A549 (cell line): Measurements from ENCODE around the gene TRMT61B. TPM values are rescaled to one million over a fixed set of nuclear protein-coding genes. Genes with fewer than 3 reads are reported as not detected.

ENCODE experiments used
- ATAC-seq, 2 experiments: fragments of 200-7000 bp in 1 of 2; fragments of >200 bp in 1 of 2; cut with Nextera tagmentation in 1 of 2; cut with Tn5 transposase in 1 of 2; 3 replicates each; pipeline versions ENCODE4 v1.8.0 to v1.9.1; 2018 to 2020; ENCODE audit warnings: mild to moderate bottlenecking in 1 of 2, moderate library complexity in 1 of 2
- CTCF ChIA-PET: fragments of 300-600 bp; sonication (Branson Sonifier 250); formaldehyde crosslinking; extraction: SDS; loops from one replicate; lab custom pipeline; 2021; ENCODE audit warnings: antibody characterized with exemption, inconsistent platforms; lab: Yijun Ruan, JAX
- POLR2A ChIA-PET: fragments of 350-600 bp; formaldehyde crosslinking; extraction: SDS; loops from one replicate; lab custom pipeline; 2021; ENCODE audit warnings: antibody characterized with exemption, inconsistent platforms; lab: Yijun Ruan, JAX
- DNase-seq, 2 experiments: peaks; one replicate each; pipeline versions ENCODE4 v3.0.0 to v3.0.0-alpha.2; 2011 to 2016; ENCODE audit warnings: low read depth in 1 of 2, low spot score in 1 of 2
- FAIRE-seq: peaks from 2 replicates; lab custom pipeline; 2011; peaks lifted over from hg19 to GRCh38; lab: Jason Lieb, UNC
- H3K27ac ChIP-seq, 2 experiments: fragments of >200 bp; sonication (Bioruptor Twin); formaldehyde crosslinking; 3 replicates each; pipeline ENCODE4 v1.5.1; 2016 to 2017
- H3K4me1 ChIP-seq: fragments of >200 bp; sonication (Bioruptor Twin); formaldehyde crosslinking; 3 replicates; pipeline ENCODE4 v1.6.1; 2016
- H3K4me2 ChIP-seq: fragments of >200 bp; sonication (Bioruptor Twin); formaldehyde crosslinking; 3 replicates; pipeline ENCODE4 v1.6.1; 2016
- H3K4me3 ChIP-seq: fragments of >200 bp; sonication (Bioruptor Twin); formaldehyde crosslinking; 3 replicates; pipeline ENCODE4 v1.5.1; 2016
- H3K9me3 ChIP-seq: fragments of >200 bp; sonication (Bioruptor Twin); formaldehyde crosslinking; 3 replicates; pipeline ENCODE4 v1.6.1; 2016
- BHLHE40 ChIP-seq: IDR thresholded peaks from 2 replicates; pipeline ENCODE4 v1.6.1; 2012; ENCODE audit warnings: low read depth, low read length, inconsistent platforms
- CBX8 ChIP-seq: fragments of 200-600 bp; sonication (generic); IDR thresholded peaks from 2 replicates; pipeline ENCODE4 v1.6.1; 2016
- CEBPB ChIP-seq, 2 experiments: fragments of >200 bp in 1 of 2; sonication (Bioruptor Twin) in 1 of 2; formaldehyde crosslinking in 1 of 2; IDR thresholded peaks; 2 replicates each; pipeline ENCODE4 v1.6.1; 2012 to 2016
- CHD2 ChIP-seq: fragments of 150-350 bp; IDR thresholded peaks from 2 replicates; pipeline ENCODE4 v1.6.1; 2014; ENCODE audit warnings: low read length; ENCODE audit not compliant: partially characterized antibody
- CHD4 ChIP-seq: fragments of 200-600 bp; sonication (generic); IDR thresholded peaks from 2 replicates; pipeline ENCODE4 v1.6.1; 2016; ENCODE audit warnings: antibody characterized with exemption, mild to moderate bottlenecking, borderline replicate concordance
- FOSB ChIP-seq: fragments of 250-450 bp; sonication (Bioruptor Pico); IDR thresholded peaks from 2 replicates; pipeline ENCODE4 v1.5.0; 2020; ENCODE audit warnings: mild to moderate bottlenecking, moderate library complexity
- FOSL2 ChIP-seq, 2 experiments: fragments of 450-650 bp in 1 of 2; fragments of >200 bp in 1 of 2; sonication (Bioruptor Twin) in 1 of 2; formaldehyde crosslinking; IDR thresholded peaks; 2 replicates each; pipeline versions ENCODE4 v1.5.0 to v1.6.1; 2016 to 2020; ENCODE audit warnings: mild to moderate bottlenecking in 1 of 2, moderate library complexity in 1 of 2
- HOXB5 ChIP-seq: fragments of 250-450 bp; sonication (Bioruptor Pico); IDR thresholded peaks from 2 replicates; pipeline ENCODE4 v1.5.0; 2020; ENCODE audit warnings: mild to moderate bottlenecking, moderate library complexity
- KDM1A ChIP-seq: fragments of 200-600 bp; sonication (generic); IDR thresholded peaks from 2 replicates; pipeline ENCODE4 v1.6.1; 2016; ENCODE audit warnings: low read depth, mild to moderate bottlenecking
- MAFK ChIP-seq: fragments of 450-650 bp; IDR thresholded peaks from 2 replicates; pipeline ENCODE4 v1.6.1; 2014; ENCODE audit not compliant: partially characterized antibody
- MAZ ChIP-seq: fragments of 150-350 bp; IDR thresholded peaks from 2 replicates; pipeline ENCODE4 v1.6.1; 2014; ENCODE audit warnings: antibody characterized with exemption, low read depth, low read length, borderline replicate concordance
- MYC ChIP-seq: IDR thresholded peaks from 2 replicates; pipeline ENCODE4 v1.6.1; 2012; ENCODE audit warnings: mild to moderate bottlenecking, inconsistent platforms, low read length, improper control_type of control experiment, borderline replicate concordance
- NFE2L2 ChIP-seq: fragments of 150-350 bp; conservative IDR thresholded peaks from 2 replicates; pipeline ENCODE4 v1.6.1; 2014; ENCODE audit warnings: low read length
- NPAS2 ChIP-seq: fragments of 250-450 bp; sonication (Bioruptor Pico); IDR thresholded peaks from 2 replicates; pipeline ENCODE4 v1.8.0; 2022; ENCODE audit warnings: mild to moderate bottlenecking, moderate library complexity, borderline replicate concordance
- PHF8 ChIP-seq: fragments of 200-600 bp; sonication (generic); IDR thresholded peaks from 2 replicates; pipeline ENCODE4 v1.6.1; 2016; ENCODE audit warnings: low read depth, mild to moderate bottlenecking, antibody characterized with exemption, moderate library complexity, borderline replicate concordance
- POLR2AphosphoS2 ChIP-seq: conservative IDR thresholded peaks from 2 replicates; pipeline ENCODE4 v1.6.1; 2012; ENCODE audit warnings: low read length, improper control_type of control experiment, inconsistent platforms
- RAD21 ChIP-seq, 2 experiments: fragments of >200 bp in 1 of 2; sonication (Bioruptor Twin) in 1 of 2; formaldehyde crosslinking in 1 of 2; IDR thresholded peaks in 1 of 2; conservative IDR thresholded peaks in 1 of 2; 2 replicates in 1 of 2; 3 replicates in 1 of 2; pipeline ENCODE4 v1.6.1; 2012 to 2018; ENCODE audit warnings: inconsistent platforms in 1 of 2
- RFX5 ChIP-seq: fragments of 450-650 bp; IDR thresholded peaks from 2 replicates; pipeline ENCODE4 v1.7.1; 2014; ENCODE audit warnings: antibody characterized with exemption, mild to moderate bottlenecking, moderate library complexity
- SREBF2 ChIP-seq: fragments of 450-650 bp; IDR thresholded peaks from 2 replicates; pipeline ENCODE4 v1.6.1; 2014; ENCODE audit warnings: mild to moderate bottlenecking, moderate library complexity
- ZFP36 ChIP-seq: fragments of 450-650 bp; IDR thresholded peaks from 2 replicates; pipeline ENCODE4 v1.6.1; 2014; ENCODE audit warnings: borderline replicate concordance; ENCODE audit not compliant: partially characterized antibody
- ZSCAN20 ChIP-seq: fragments of 250-450 bp; sonication (Bioruptor Pico); IDR thresholded peaks from 2 replicates; pipeline ENCODE4 v1.8.0; 2022; ENCODE audit warnings: mild to moderate bottlenecking, moderate library complexity
- WGBS: methylation state at CpG from one replicate; pipeline ENCODE4 v1.1.6; 2017; ENCODE audit errors: missing lambda C conversion rate; 5-methylcytosine and 5-hydroxymethylcytosine counted together
- polyA plus RNA-seq, 4 experiments: library from polyadenylated mRNA; depleted of rRNA in 3 of 4; stranded (reverse); fragments of >200 nt; fragmentation: RNase III in 1 of 4; extraction: RNeasy Plus Mini Kit Qiagen cat#74134 plus additional on column Dnase treatment in 1 of 4; gene quantifications; 2 replicates in 3 of 4; 3 replicates in 1 of 4; pipeline ENCODE4 v1.2.3, GENCODE V29; 2011 to 2017
- TF ChIP-seq, protein P1 (sequence below): IDR thresholded peaks from 2 replicates; pipeline ENCODE4 v1.6.1; 2012
- TF ChIP-seq, protein P2 (sequence below): fragments of 150-350 bp; IDR thresholded peaks from 2 replicates; pipeline ENCODE4 v1.6.1; 2014; ENCODE audit warnings: low read depth, mild to moderate bottlenecking, low read length
- TF ChIP-seq, protein P3 (sequence below): fragments of >200 bp; sonication (Bioruptor Twin); formaldehyde crosslinking; IDR thresholded peaks from 2 replicates; pipeline ENCODE4 v1.6.1; 2016
- TF ChIP-seq, protein P4 (sequence below): fragments of 250-450 bp; sonication (Bioruptor Pico); IDR thresholded peaks from 2 replicates; pipeline ENCODE4 v1.5.0; 2021; ENCODE audit warnings: mild to moderate bottlenecking, moderate library complexity, borderline replicate concordance
- TF ChIP-seq, protein P5 (sequence below): IDR thresholded peaks from 2 replicates; pipeline ENCODE4 v1.6.1; 2012
- TF ChIP-seq, protein P6 (sequence below): fragments of >200 bp; sonication (Bioruptor Twin); formaldehyde crosslinking; IDR thresholded peaks from 3 replicates; pipeline ENCODE4 v1.5.1; 2016

TRMT61B gene
- polyA plus RNA-seq, 2 of the 4 experiments (the other 2 are of a cell fraction) = 21.6 to 38.6 TPM

DNA sequence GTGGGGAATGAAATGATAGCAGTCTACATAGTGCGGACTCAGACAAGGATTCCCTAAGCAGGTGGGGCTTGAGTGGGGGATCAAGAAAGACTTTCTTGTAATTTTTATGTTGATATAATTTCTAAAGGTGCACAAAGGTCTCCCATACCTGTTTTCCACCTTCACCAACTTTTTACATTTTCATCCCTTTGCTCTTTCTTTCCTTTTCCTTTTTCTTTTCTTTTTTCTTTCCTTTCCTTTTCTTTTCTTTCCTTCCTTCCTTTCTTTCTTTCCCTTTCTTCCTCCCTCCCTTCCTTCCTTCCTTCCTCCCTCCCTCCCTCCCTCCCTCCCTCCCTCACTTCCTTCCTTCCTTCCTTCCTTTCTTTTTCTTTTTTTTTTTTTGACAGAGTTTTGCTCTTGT is 10.1 kb upstream of the TRMT61B start:
- CTCF ChIA-PET = no interaction called here
- no peak for FAIRE-seq
- ATAC-seq = no peak
- Histone ChIP-seq H3K4me3 (no peak overlapping the region), H3K4me2 (no peak overlapping the region), H3K9me3 (no peaks in the 10 kb centered on the region), H3K4me1 (no peaks in the 10 kb centered on the region), H3K27ac (no peak overlapping the region)
- TF ChIP-seq SREBF2 = no peak
- TF ChIP-seq, protein P1, sequence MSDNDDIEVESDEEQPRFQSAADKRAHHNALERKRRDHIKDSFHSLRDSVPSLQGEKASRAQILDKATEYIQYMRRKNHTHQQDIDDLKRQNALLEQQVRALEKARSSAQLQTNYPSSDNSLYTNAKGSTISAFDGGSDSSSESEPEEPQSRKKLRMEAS = no peak
- no peak for TF ChIP-seq RAD21 (conservative IDR thresholded peaks at IDR 0.05 in 1 of 2, IDR thresholded peaks at IDR 0.05 in 1 of 2)
- TF ChIP-seq ZFP36 = no peak
- TF ChIP-seq BHLHE40 = no peak
- no peak for TF ChIP-seq FOSL2 (IDR thresholded peaks at IDR 0.05)
- no peak for TF ChIP-seq FOSL2 (CRISPR knock-in tag; IDR thresholded peaks at IDR 0.05)
- TF ChIP-seq CHD2 = no peak
- TF ChIP-seq MAFK = no peak
- TF ChIP-seq KDM1A = no peak
- TF ChIP-seq, protein P2, sequence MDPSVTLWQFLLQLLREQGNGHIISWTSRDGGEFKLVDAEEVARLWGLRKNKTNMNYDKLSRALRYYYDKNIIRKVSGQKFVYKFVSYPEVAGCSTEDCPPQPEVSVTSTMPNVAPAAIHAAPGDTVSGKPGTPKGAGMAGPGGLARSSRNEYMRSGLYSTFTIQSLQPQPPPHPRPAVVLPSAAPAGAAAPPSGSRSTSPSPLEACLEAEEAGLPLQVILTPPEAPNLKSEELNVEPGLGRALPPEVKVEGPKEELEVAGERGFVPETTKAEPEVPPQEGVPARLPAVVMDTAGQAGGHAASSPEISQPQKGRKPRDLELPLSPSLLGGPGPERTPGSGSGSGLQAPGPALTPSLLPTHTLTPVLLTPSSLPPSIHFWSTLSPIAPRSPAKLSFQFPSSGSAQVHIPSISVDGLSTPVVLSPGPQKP = no peak
- TF ChIP-seq MAZ = no peak
- TF ChIP-seq NPAS2 = no peak
- TF ChIP-seq MYC = no peak
- TF ChIP-seq FOSB (CRISPR knock-in tag) = no peak
- no peak for TF ChIP-seq NFE2L2
- no peak for TF ChIP-seq PHF8
- TF ChIP-seq RFX5 = no peak
- WGBS = 95% methylated on average over 1 of the region's 1 CpG
- DNase-seq = no peak
- POLR2A ChIA-PET = interaction anchor here (0.7 kb wide), 1 partner anchor 38 kb away, joined by 6 read pairs; no protein-coding TSS in a partner anchor

DNA sequence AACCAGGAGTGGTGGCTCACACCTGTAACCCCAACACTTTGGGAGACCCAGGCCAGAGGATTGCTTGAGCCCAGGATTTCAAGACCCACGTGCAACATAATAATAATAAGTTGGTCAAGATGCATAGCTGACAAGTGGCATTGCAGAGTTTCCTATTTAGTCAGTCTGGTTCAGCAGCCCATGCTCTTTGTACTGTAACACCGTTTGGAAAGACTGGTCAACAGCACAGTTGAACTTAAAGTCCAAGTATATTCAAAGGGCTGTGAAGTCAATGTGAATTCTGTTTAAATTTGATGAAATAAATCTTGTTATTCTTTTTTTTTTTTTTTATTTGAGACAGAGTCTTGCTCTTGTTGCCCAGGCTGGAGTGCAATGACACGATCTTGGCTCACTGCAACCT is 1.5 kb upstream of the TRMT61B start:
- FAIRE-seq = no peak
- ChIA-PET POLR2A (no interaction called here), CTCF (interaction anchor here (1.7 to 2.6 kb wide), 2 partner anchors 11 to 305 kb away, joined by 6 to 7 read pairs; no protein-coding TSS in a partner anchor)
- 73% methylated on average over 3 of the region's 3 CpGs for WGBS
- ATAC-seq = no peak
- Histone ChIP-seq H3K4me1 (peaks cover 19% of the 10 kb centered on the region), H3K27ac (no peak overlapping the region), H3K4me2 (no peak overlapping the region), H3K9me3 (no peaks in the 10 kb centered on the region), H3K4me3 (no peak overlapping the region)
- no peak for DNase-seq
- TF ChIP-seq FOSB (CRISPR knock-in tag) (no peak), ZSCAN20 (CRISPR knock-in tag) (no peak), BHLHE40 (no peak), CBX8 (no peak), POLR2AphosphoS2 (no peak), MAFK (no peak), PHF8 (no peak), CHD4 (no peak), FOSL2 (IDR thresholded peaks at IDR 0.05) (no peak), FOSL2 (CRISPR knock-in tag; IDR thresholded peaks at IDR 0.05) (no peak), MYC (no peak), CEBPB (IDR thresholded peaks at IDR 0.05) (no peak), MAZ (no peak), HOXB5 (no peak), RAD21 (conservative IDR thresholded peaks at IDR 0.05 in 1 of 2, IDR thresholded peaks at IDR 0.05 in 1 of 2) (no peak)
- TF ChIP-seq, protein P3, sequence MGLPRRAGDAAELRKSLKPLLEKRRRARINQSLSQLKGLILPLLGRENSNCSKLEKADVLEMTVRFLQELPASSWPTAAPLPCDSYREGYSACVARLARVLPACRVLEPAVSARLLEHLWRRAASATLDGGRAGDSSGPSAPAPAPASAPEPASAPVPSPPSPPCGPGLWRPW = no peak
- TF ChIP-seq, protein P4, sequence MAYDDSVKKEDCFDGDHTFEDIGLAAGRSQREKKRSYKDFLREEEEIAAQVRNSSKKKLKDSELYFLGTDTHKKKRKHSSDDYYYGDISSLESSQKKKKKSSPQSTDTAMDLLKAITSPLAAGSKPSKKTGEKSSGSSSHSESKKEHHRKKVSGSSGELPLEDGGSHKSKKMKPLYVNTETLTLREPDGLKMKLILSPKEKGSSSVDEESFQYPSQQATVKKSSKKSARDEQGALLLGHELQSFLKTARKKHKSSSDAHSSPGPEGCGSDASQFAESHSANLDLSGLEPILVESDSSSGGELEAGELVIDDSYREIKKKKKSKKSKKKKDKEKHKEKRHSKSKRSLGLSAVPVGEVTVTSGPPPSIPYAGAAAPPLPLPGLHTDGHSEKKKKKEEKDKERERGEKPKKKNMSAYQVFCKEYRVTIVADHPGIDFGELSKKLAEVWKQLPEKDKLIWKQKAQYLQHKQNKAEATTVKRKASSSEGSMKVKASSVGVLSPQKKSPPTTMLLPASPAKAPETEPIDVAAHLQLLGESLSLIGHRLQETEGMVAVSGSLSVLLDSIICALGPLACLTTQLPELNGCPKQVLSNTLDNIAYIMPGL (CRISPR knock-in tag) = no peak
- TF ChIP-seq, protein P5, sequence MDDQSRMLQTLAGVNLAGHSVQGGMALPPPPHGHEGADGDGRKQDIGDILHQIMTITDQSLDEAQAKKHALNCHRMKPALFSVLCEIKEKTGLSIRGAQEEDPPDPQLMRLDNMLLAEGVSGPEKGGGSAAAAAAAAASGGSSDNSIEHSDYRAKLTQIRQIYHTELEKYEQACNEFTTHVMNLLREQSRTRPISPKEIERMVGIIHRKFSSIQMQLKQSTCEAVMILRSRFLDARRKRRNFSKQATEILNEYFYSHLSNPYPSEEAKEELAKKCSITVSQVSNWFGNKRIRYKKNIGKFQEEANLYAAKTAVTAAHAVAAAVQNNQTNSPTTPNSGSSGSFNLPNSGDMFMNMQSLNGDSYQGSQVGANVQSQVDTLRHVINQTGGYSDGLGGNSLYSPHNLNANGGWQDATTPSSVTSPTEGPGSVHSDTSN = no peak
- TF ChIP-seq, protein P6, sequence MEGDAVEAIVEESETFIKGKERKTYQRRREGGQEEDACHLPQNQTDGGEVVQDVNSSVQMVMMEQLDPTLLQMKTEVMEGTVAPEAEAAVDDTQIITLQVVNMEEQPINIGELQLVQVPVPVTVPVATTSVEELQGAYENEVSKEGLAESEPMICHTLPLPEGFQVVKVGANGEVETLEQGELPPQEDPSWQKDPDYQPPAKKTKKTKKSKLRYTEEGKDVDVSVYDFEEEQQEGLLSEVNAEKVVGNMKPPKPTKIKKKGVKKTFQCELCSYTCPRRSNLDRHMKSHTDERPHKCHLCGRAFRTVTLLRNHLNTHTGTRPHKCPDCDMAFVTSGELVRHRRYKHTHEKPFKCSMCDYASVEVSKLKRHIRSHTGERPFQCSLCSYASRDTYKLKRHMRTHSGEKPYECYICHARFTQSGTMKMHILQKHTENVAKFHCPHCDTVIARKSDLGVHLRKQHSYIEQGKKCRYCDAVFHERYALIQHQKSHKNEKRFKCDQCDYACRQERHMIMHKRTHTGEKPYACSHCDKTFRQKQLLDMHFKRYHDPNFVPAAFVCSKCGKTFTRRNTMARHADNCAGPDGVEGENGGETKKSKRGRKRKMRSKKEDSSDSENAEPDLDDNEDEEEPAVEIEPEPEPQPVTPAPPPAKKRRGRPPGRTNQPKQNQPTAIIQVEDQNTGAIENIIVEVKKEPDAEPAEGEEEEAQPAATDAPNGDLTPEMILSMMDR = no peak
